ENCODE results near the gene SPATA13.

Gene SPATA13

DNA sequence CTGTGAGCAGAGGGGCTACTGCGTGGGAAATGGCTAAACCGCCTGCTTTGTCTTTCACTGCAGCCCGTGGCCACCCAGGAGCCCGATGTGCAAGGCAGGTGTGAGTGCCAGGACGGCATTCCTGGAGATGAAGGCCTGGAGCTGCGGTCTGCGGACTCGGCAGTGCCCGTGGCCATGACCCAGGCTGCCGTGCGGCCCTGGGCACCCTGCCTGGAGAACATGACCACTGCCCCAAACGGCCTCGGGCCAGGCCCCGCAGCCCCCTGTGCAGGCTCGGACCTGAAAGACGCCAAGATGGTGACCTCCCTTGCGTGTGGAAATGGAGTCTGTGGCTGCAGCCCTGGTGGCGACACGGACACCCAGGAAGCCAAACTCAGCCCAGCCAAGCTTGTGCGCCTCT, 62.2 kb downstream of the SPATA13 start (continued):
- TF ChIP-seq, protein P1, sequence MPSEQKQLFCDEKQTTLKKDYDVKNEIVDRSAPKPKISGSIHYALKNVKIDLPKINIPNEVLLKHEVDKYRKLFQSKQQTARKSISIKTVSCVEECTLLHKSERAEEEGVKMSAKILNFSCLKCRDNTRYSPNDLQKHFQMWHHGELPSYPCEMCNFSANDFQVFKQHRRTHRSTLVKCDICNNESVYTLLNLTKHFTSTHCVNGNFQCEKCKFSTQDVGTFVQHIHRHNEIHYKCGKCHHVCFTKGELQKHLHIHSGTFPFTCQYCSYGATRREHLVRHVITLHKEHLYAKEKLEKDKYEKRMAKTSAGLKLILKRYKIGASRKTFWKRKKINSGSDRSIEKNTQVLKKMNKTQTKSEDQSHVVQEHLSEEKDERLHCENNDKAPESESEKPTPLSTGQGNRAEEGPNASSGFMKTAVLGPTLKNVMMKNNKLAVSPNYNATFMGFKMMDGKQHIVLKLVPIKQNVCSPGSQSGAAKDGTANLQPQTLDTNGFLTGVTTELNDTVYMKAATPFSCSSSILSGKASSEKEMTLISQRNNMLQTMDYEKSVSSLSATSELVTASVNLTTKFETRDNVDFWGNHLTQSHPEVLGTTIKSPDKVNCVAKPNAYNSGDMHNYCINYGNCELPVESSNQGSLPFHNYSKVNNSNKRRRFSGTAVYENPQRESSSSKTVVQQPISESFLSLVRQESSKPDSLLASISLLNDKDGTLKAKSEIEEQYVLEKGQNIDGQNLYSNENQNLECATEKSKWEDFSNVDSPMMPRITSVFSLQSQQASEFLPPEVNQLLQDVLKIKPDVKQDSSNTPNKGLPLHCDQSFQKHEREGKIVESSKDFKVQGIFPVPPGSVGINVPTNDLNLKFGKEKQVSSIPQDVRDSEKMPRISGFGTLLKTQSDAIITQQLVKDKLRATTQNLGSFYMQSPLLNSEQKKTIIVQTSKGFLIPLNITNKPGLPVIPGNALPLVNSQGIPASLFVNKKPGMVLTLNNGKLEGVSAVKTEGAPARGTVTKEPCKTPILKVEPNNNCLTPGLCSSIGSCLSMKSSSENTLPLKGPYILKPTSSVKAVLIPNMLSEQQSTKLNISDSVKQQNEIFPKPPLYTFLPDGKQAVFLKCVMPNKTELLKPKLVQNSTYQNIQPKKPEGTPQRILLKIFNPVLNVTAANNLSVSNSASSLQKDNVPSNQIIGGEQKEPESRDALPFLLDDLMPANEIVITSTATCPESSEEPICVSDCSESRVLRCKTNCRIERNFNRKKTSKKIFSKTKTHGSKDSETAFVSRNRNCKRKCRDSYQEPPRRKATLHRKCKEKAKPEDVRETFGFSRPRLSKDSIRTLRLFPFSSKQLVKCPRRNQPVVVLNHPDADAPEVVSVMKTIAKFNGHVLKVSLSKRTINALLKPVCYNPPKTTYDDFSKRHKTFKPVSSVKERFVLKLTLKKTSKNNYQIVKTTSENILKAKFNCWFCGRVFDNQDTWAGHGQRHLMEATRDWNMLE (tag by site-specific recombination; conservative IDR thresholded peaks at IDR 0.05; ENCODE audit: low read depth), result no peak
- TF ChIP-seq RBAK (tag by site-specific recombination; IDR thresholded peaks at IDR 0.05) (no peak), KLF9 (tag by site-specific recombination; IDR thresholded peaks at IDR 0.05; ENCODE audit: low read depth) (no peak), ZNF239 (tag by site-specific recombination; IDR thresholded peaks at IDR 0.05) (no peak), ZNF776 (tag by site-specific recombination; IDR thresholded peaks at IDR 0.05; ENCODE audit: borderline replicate concordance) (no peak), ZNF112 (tag by site-specific recombination; IDR thresholded peaks at IDR 0.05) (no peak), ZNF311 (tag by site-specific recombination; IDR thresholded peaks at IDR 0.05; ENCODE audit: borderline replicate concordance) (no peak), ZNF791 (tag by site-specific recombination; IDR thresholded peaks at IDR 0.05) (no peak), ZNF324 (tag by site-specific recombination; IDR thresholded peaks at IDR 0.05) (no peak), ZNF354C (tag by site-specific recombination; IDR thresholded peaks at IDR 0.05; ENCODE audit: borderline replicate concordance, low read depth) (no peak), ZNF449 (tag by site-specific recombination; IDR thresholded peaks at IDR 0.05) (no peak)
- TF ChIP-seq, protein P2, sequence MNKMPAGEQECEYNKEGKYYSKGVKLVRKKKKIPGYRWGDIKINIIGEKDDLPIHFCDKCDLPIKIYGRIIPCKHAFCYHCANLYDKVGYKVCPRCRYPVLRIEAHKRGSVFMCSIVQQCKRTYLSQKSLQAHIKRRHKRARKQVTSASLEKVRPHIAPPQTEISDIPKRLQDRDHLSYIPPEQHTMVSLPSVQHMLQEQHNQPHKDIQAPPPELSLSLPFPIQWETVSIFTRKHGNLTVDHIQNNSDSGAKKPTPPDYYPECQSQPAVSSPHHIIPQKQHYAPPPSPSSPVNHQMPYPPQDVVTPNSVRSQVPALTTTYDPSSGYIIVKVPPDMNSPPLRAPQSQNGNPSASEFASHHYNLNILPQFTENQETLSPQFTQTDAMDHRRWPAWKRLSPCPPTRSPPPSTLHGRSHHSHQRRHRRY (tag by site-specific recombination; IDR thresholded peaks at IDR 0.05), result no peak
- TF ChIP-seq, protein P3, sequence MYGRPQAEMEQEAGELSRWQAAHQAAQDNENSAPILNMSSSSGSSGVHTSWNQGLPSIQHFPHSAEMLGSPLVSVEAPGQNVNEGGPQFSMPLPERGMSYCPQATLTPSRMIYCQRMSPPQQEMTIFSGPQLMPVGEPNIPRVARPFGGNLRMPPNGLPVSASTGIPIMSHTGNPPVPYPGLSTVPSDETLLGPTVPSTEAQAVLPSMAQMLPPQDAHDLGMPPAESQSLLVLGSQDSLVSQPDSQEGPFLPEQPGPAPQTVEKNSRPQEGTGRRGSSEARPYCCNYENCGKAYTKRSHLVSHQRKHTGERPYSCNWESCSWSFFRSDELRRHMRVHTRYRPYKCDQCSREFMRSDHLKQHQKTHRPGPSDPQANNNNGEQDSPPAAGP (tag by site-specific recombination; IDR thresholded peaks at IDR 0.05), result no peak

- POLR2A ChIA-PET, result no interaction called here
- CTCF ChIA-PET, result interaction anchor here (0.7 kb wide), 2 partner anchors 202 to 263 kb away, joined by 3 to 4 read pairs; no protein-coding TSS in a partner anchor
- TF ChIP-seq BCL11A (tag by site-specific recombination; IDR thresholded peaks at IDR 0.05; ENCODE audit: low read depth) (no peak), ZIC2 (tag by site-specific recombination; IDR thresholded peaks at IDR 0.05) (no peak), ZNF530 (tag by site-specific recombination; IDR thresholded peaks at IDR 0.05; ENCODE audit: low read depth) (no peak), ZBTB44 (tag by site-specific recombination; IDR thresholded peaks at IDR 0.05) (no peak), ZNF148 (tag by site-specific recombination; IDR thresholded peaks at IDR 0.05; ENCODE audit: borderline replicate concordance) (no peak), BCL11B (tag by site-specific recombination; IDR thresholded peaks at IDR 0.05; ENCODE audit: low read depth) (no peak), ZNF302 (tag by site-specific recombination; IDR thresholded peaks at IDR 0.05; ENCODE audit: low read depth) (no peak)
- TF ChIP-seq, protein P4, sequence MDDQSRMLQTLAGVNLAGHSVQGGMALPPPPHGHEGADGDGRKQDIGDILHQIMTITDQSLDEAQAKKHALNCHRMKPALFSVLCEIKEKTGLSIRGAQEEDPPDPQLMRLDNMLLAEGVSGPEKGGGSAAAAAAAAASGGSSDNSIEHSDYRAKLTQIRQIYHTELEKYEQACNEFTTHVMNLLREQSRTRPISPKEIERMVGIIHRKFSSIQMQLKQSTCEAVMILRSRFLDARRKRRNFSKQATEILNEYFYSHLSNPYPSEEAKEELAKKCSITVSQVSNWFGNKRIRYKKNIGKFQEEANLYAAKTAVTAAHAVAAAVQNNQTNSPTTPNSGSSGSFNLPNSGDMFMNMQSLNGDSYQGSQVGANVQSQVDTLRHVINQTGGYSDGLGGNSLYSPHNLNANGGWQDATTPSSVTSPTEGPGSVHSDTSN (CRISPR knock-in tag; IDR thresholded peaks at IDR 0.05), result no peak
Measured at GRCh38 chr13:24223341-24224231, 63.1 kb downstream of the SPATA13 start.

More at GRCh38 chr13:24223341-24224231, 63.1 kb downstream of the SPATA13 start:
- no peaks in the 10 kb centered on the region for H3K9me3 ChIP-seq (ENCODE audit: control insufficient read depth, insufficient read depth, low read depth, low read length)
- H3K4me1 ChIP-seq (ENCODE audit: control insufficient read depth, insufficient read depth, low read length), result no peaks in the 10 kb centered on the region
- peaks cover 0 to 3% of the 10 kb centered on the region in 2 experiments; a peak in 1 of 3 replicates for H3K36me3 ChIP-seq (ENCODE audit: control insufficient read depth in 2 of 2, insufficient read depth in 1 of 2, low read length in 2 of 2)
- H3K4me3 ChIP-seq (ENCODE audit: low read depth, low read length), result no peak overlapping the region
- no peak overlapping the region for H3K27ac ChIP-seq (ENCODE audit: extremely low read depth, low read depth, low read length)

All from HEK293 (cell line).